Uterus (tissue), 2 donors: ENCODE measurements around the gene UPF3A.

Experiments used
- CTCF ChIP-seq, 4 experiments: fragments of 200-600 bp in 2 of 4; fragments of 450-650 bp in 2 of 4; sonication (generic) in 2 of 4; IDR thresholded peaks; one replicate each; pipeline ENCODE4 v1.5.1; 2016 to 2019; ENCODE audit warnings: antibody characterized with exemption in 4 of 4, mild to moderate bottlenecking in 2 of 4, moderate library complexity in 1 of 4
- POLR2A ChIP-seq, 2 donors: fragments of 450-650 bp; IDR thresholded peaks; one replicate each; pipeline ENCODE4 v1.6.1; 2016; ENCODE audit warnings: antibody characterized with exemption in 2 of 2, mild to moderate bottlenecking in 1 of 2, moderate library complexity in 1 of 2

- TF ChIP-seq CTCF (IDR thresholded peaks at IDR 0.05) (no peak), POLR2A (IDR thresholded peaks at IDR 0.05) (no peak)
Measured at GRCh38 chr13:114243971-114244370, 37.4 kb upstream of the UPF3A start.
